HEK293 (cell line): Measurements from ENCODE around the gene STUM.

Experiments used
- CTCF ChIA-PET: fragments of 350-600 bp; formaldehyde crosslinking; extraction: SDS; loops from one replicate; lab custom pipeline; 2021; ENCODE audit warnings: antibody characterized with exemption; lab: Yijun Ruan, JAX
- POLR2A ChIA-PET: fragments of 300-600 bp; formaldehyde crosslinking; extraction: SDS; loops from one replicate; lab custom pipeline; 2020; ENCODE audit warnings: antibody characterized with exemption, inconsistent platforms; lab: Yijun Ruan, JAX
- H3K27ac ChIP-seq: fragments of 200-500 bp; sonication (Bioruptor generic); 2 replicates; pipeline ENCODE4 v1.5.1; 2014; ENCODE audit warnings: low read depth, low read length, control low read depth, inconsistent platforms; ENCODE audit errors: extremely low read depth
- H3K36me3 ChIP-seq, 2 experiments: fragments of 200-500 bp in 1 of 2; sonication (Bioruptor generic) in 1 of 2; 1 replicate in 1 of 2; 2 replicates in 1 of 2; pipeline ENCODE4 v1.5.1; 2014 to 2017; ENCODE audit warnings: inconsistent platforms in 2 of 2, low read length in 2 of 2; ENCODE audit not compliant: control insufficient read depth in 2 of 2, insufficient read depth in 1 of 2
- H3K4me1 ChIP-seq: fragments of 200-500 bp; sonication (Bioruptor generic); 2 replicates; pipeline ENCODE4 v1.5.1; 2014; ENCODE audit warnings: mild to moderate bottlenecking, low read length, inconsistent platforms; ENCODE audit not compliant: control insufficient read depth, insufficient read depth
- H3K4me3 ChIP-seq: 2 replicates; pipeline ENCODE4 v1.5.1; 2011; ENCODE audit warnings: low read depth, mild to moderate bottlenecking, control low read depth, low read length, moderate library complexity
- H3K9me3 ChIP-seq: fragments of 200-500 bp; sonication (Bioruptor generic); 2 replicates; pipeline ENCODE4 v1.5.1; 2014; ENCODE audit warnings: low read depth, low read length, inconsistent platforms; ENCODE audit not compliant: control insufficient read depth, insufficient read depth
- GLI4 ChIP-seq: fragments of 450-650 bp; formaldehyde crosslinking; IDR thresholded peaks from 2 replicates; pipeline ENCODE4 v1.5.1; 2016; ENCODE audit warnings: missing biosample characterization, missing genetic modification characterization
- INSM2 ChIP-seq: fragments of 450-650 bp; formaldehyde crosslinking; IDR thresholded peaks from 2 replicates; pipeline ENCODE4 v1.5.1; 2016; ENCODE audit warnings: missing biosample characterization, missing genetic modification characterization
- PATZ1 ChIP-seq: fragments of 450-650 bp; formaldehyde crosslinking; IDR thresholded peaks from 2 replicates; pipeline ENCODE4 v1.5.1; 2016; ENCODE audit warnings: missing biosample characterization, missing genetic modification characterization
- PBX3 ChIP-seq: sonication (generic); formaldehyde crosslinking; IDR thresholded peaks from 2 replicates; pipeline ENCODE4 v1.8.1; 2022; ENCODE audit warnings: mild to moderate bottlenecking, moderate library complexity, missing genetic modification reagents
- PRDM6 ChIP-seq: fragments of 450-650 bp; formaldehyde crosslinking; IDR thresholded peaks from 2 replicates; pipeline ENCODE4 v1.5.1; 2017; ENCODE audit warnings: missing biosample characterization, missing genetic modification characterization
- SP2 ChIP-seq: fragments of 450-650 bp; formaldehyde crosslinking; IDR thresholded peaks from 2 replicates; pipeline ENCODE4 v1.5.1; 2016; ENCODE audit warnings: missing biosample characterization, missing genetic modification characterization
- ZBTB10 ChIP-seq: fragments of 450-650 bp; formaldehyde crosslinking; IDR thresholded peaks from 2 replicates; pipeline ENCODE4 v1.5.1; 2016; ENCODE audit warnings: missing biosample characterization, missing genetic modification characterization
- ZBTB8A ChIP-seq: fragments of 450-650 bp; formaldehyde crosslinking; IDR thresholded peaks from 2 replicates; pipeline ENCODE4 v1.5.1; 2016; ENCODE audit warnings: missing biosample characterization, missing genetic modification characterization
- ZIC2 ChIP-seq: fragments of 450-650 bp; formaldehyde crosslinking; IDR thresholded peaks from 2 replicates; pipeline ENCODE4 v1.5.1; 2016; ENCODE audit warnings: missing biosample characterization, missing genetic modification characterization
- ZNF121 ChIP-seq: fragments of 450-650 bp; formaldehyde crosslinking; IDR thresholded peaks from 2 replicates; pipeline ENCODE4 v1.5.1; 2016; ENCODE audit warnings: missing biosample characterization, missing genetic modification characterization
- ZNF133 ChIP-seq: fragments of 450-650 bp; formaldehyde crosslinking; IDR thresholded peaks from 2 replicates; pipeline ENCODE4 v1.5.1; 2016; ENCODE audit warnings: missing biosample characterization, missing genetic modification characterization
- ZNF138 ChIP-seq: fragments of 450-650 bp; formaldehyde crosslinking; IDR thresholded peaks from 2 replicates; pipeline ENCODE4 v1.5.1; 2016; ENCODE audit warnings: missing biosample characterization, missing genetic modification characterization, borderline replicate concordance
- ZNF19 ChIP-seq: fragments of 450-650 bp; formaldehyde crosslinking; IDR thresholded peaks from 2 replicates; pipeline ENCODE4; 2016; ENCODE audit warnings: missing biosample characterization, missing genetic modification characterization, low read depth
- ZNF248 ChIP-seq: fragments of 450-650 bp; formaldehyde crosslinking; IDR thresholded peaks from 2 replicates; pipeline ENCODE4 v1.5.1; 2017; ENCODE audit warnings: missing biosample characterization, missing genetic modification characterization
- ZNF311 ChIP-seq: fragments of 450-650 bp; formaldehyde crosslinking; IDR thresholded peaks from 2 replicates; pipeline ENCODE4 v1.5.1; 2017; ENCODE audit warnings: missing biosample characterization, missing genetic modification characterization, borderline replicate concordance
- ZNF324 ChIP-seq: fragments of 450-650 bp; formaldehyde crosslinking; IDR thresholded peaks from 2 replicates; pipeline ENCODE4 v1.5.1; 2016; ENCODE audit warnings: missing biosample characterization, missing genetic modification characterization
- ZNF341 ChIP-seq: fragments of 450-650 bp; formaldehyde crosslinking; IDR thresholded peaks from 2 replicates; pipeline ENCODE4; 2016; ENCODE audit warnings: low read depth, missing biosample characterization, missing genetic modification characterization
- ZNF501 ChIP-seq: fragments of 450-650 bp; formaldehyde crosslinking; IDR thresholded peaks from 2 replicates; pipeline ENCODE4 v1.5.1; 2016; ENCODE audit warnings: missing biosample characterization, missing genetic modification characterization
- ZNF521 ChIP-seq: fragments of 450-650 bp; formaldehyde crosslinking; IDR thresholded peaks from 2 replicates; pipeline ENCODE4 v1.5.1; 2017; ENCODE audit warnings: missing biosample characterization, mild to moderate bottlenecking, missing genetic modification characterization
- ZNF529 ChIP-seq: fragments of 450-650 bp; formaldehyde crosslinking; IDR thresholded peaks from 2 replicates; pipeline ENCODE4 v1.5.1; 2017; ENCODE audit warnings: missing genetic modification characterization, missing biosample characterization; ENCODE audit not compliant: insufficient replicate concordance
- ZNF544 ChIP-seq: fragments of 450-650 bp; formaldehyde crosslinking; IDR thresholded peaks from 2 replicates; pipeline ENCODE4 v1.5.0; 2017; ENCODE audit warnings: missing biosample characterization, missing genetic modification characterization
- ZNF548 ChIP-seq: fragments of 450-650 bp; formaldehyde crosslinking; IDR thresholded peaks from 2 replicates; pipeline ENCODE4 v1.5.1; 2016; ENCODE audit warnings: missing biosample characterization, missing genetic modification characterization
- ZNF585B ChIP-seq: fragments of 450-650 bp; formaldehyde crosslinking; IDR thresholded peaks from 2 replicates; pipeline ENCODE4 v1.5.1; 2016; ENCODE audit warnings: missing biosample characterization, missing genetic modification characterization
- ZNF624 ChIP-seq: fragments of 450-650 bp; formaldehyde crosslinking; IDR thresholded peaks from 2 replicates; pipeline ENCODE4 v1.5.1; 2017; ENCODE audit warnings: missing biosample characterization, missing genetic modification characterization
- ZNF626 ChIP-seq: fragments of 450-650 bp; sonication (Bioruptor Pico); formaldehyde crosslinking; IDR thresholded peaks from 2 replicates; pipeline ENCODE4 v1.5.1; 2018; ENCODE audit warnings: missing biosample characterization, missing genetic modification characterization, inconsistent platforms
- ZNF704 ChIP-seq: fragments of 450-650 bp; formaldehyde crosslinking; IDR thresholded peaks from 2 replicates; pipeline ENCODE4 v1.5.1; 2016; ENCODE audit warnings: missing biosample characterization, missing genetic modification characterization
- ZNF830 ChIP-seq: fragments of 450-650 bp; IDR thresholded peaks from 2 replicates; pipeline ENCODE4 v1.5.0; 2018; ENCODE audit warnings: missing biosample characterization, missing genetic modification characterization, low read depth, mild to moderate bottlenecking, moderate library complexity
- ZSCAN16 ChIP-seq: fragments of 450-650 bp; formaldehyde crosslinking; IDR thresholded peaks from 2 replicates; pipeline ENCODE4 v1.5.1; 2016; ENCODE audit warnings: missing biosample characterization, missing genetic modification characterization
- ZXDB ChIP-seq: fragments of 450-650 bp; formaldehyde crosslinking; IDR thresholded peaks from 2 replicates; pipeline ENCODE4 v1.5.1; 2016; ENCODE audit warnings: missing biosample characterization, missing genetic modification characterization

The STUM gene

GRCh38 chr1:226656601-226657277 is 108.2 kb downstream of the STUM start:
- ChIA-PET CTCF (interaction anchor here (0.7 to 1.3 kb wide), 4 partner anchors 9 to 533 kb away, joined by 3 to 5 read pairs (median 3); no protein-coding TSS in a partner anchor), POLR2A (no interaction called here)
- H3K4me3 ChIP-seq, result no peak overlapping the region
- no peak overlapping the region for H3K27ac ChIP-seq
- H3K36me3 ChIP-seq, result no peaks in the 10 kb centered on the region
- H3K4me1 ChIP-seq, result peaks cover 21% of the 10 kb centered on the region
- no peaks in the 10 kb centered on the region for H3K9me3 ChIP-seq
- TF ChIP-seq ZNF19 (tag by site-specific recombination) (no peak), ZNF341 (tag by site-specific recombination) (no peak), ZBTB10 (no peak), ZNF529 (tag by site-specific recombination) (no peak), ZNF830 (no peak), ZNF501 (tag by site-specific recombination) (no peak), ZNF544 (tag by site-specific recombination) (no peak), ZXDB (tag by site-specific recombination) (no peak), GLI4 (no peak), ZIC2 (tag by site-specific recombination) (peak; percentile 87), ZBTB8A (tag by site-specific recombination) (peak; percentile 20; the same call in 1 of the 2 replicates), INSM2 (tag by site-specific recombination) (no peak), SP2 (no peak), PATZ1 (tag by site-specific recombination) (peak; percentile 65), ZNF521 (tag by site-specific recombination) (no peak), PBX3 (no peak), ZNF121 (tag by site-specific recombination) (no peak), ZNF624 (tag by site-specific recombination) (no peak; the same call in 1 of the 2 replicates), ZNF248 (tag by site-specific recombination) (no peak), ZNF324 (tag by site-specific recombination) (no peak), ZNF548 (tag by site-specific recombination) (no peak), ZNF311 (no peak), PRDM6 (tag by site-specific recombination) (peak; percentile 60; the same call in 1 of the 2 replicates), ZNF138 (tag by site-specific recombination) (no peak), ZNF626 (tag by site-specific recombination) (no peak), ZNF704 (no peak), ZNF133 (tag by site-specific recombination) (no peak), ZSCAN16 (tag by site-specific recombination) (no peak), ZNF585B (tag by site-specific recombination) (no peak)
